Kasumi-1 (cell line): Measurements from ENCODE around the gene IDH3A.

ENCODE experiments used
- DNase-seq, 2 experiments: peaks; one replicate each; lab custom pipeline; 2025; lab: John Stamatoyannopoulos, UW

Gene IDH3A

GRCh38 chr15:78149068-78149804 lies at the start of gene IDH3A:
Gene IDH3A, plus strand, starts transcription at chr15:78149362. Its CDS starts 42 bp downstream, at chr15:78149404.
- peak; percentile 93 to 95 for DNase-seq

- DNase-seq: no peak
Measured at GRCh38 chr15:78100886-78101285, 48.3 kb upstream of the IDH3A start.

GRCh38 chr15:78101423-78102105 lies 47.6 kb upstream of the IDH3A start:
- no peak for DNase-seq

- DNase-seq: no peak
Measured at GRCh38 chr15:78102211-78102610, 47.0 kb upstream of the IDH3A start.

GRCh38 chr15:78102741-78103140 lies 46.4 kb upstream of the IDH3A start:
- no peak for DNase-seq

- DNase-seq: peak; percentile 50 to 66
Measured at GRCh38 chr15:78103406-78104118, 45.6 kb upstream of the IDH3A start.

GRCh38 chr15:78104119-78104479 lies 45.1 kb upstream of the IDH3A start:
- DNase-seq: no peak

- DNase-seq: no peak
Measured at GRCh38 chr15:78104566-78105475, 44.3 kb upstream of the IDH3A start.

GRCh38 chr15:78105476-78106241 lies 43.5 kb upstream of the IDH3A start:
- DNase-seq: no peak

- no peak for DNase-seq
Measured at GRCh38 chr15:78107471-78107870, 41.7 kb upstream of the IDH3A start.

GRCh38 chr15:78108300-78109084 lies 40.7 kb upstream of the IDH3A start:
- peak; percentile 86 to 87 for DNase-seq

- no peak for DNase-seq
Measured at GRCh38 chr15:78109156-78109555, 40.0 kb upstream of the IDH3A start.

GRCh38 chr15:78110096-78110495 lies 39.1 kb upstream of the IDH3A start:
- DNase-seq: no peak

- no peak for DNase-seq
Measured at GRCh38 chr15:78110916-78111475, 38.2 kb upstream of the IDH3A start.

- no peak for DNase-seq
Measured at GRCh38 chr15:78111788-78112187, 37.4 kb upstream of the IDH3A start.

GRCh38 chr15:78112551-78112950 lies 36.6 kb upstream of the IDH3A start:
- no peak for DNase-seq

GRCh38 chr15:78120523-78120922 lies 28.6 kb upstream of the IDH3A start:
- DNase-seq: no peak

GRCh38 chr15:78125267-78125666 lies 23.9 kb upstream of the IDH3A start:
- no peak for DNase-seq

- DNase-seq: no peak
Measured at GRCh38 chr15:78127882-78128281, 21.3 kb upstream of the IDH3A start.
